SK-N-MC (cell line): ENCODE results near the gene ADAMTS9.

ENCODE experiments used
- EZH2 ChIP-seq: fragments of 200-600 bp; sonication (generic); IDR thresholded peaks from one replicate; pipeline ENCODE4 v1.6.1; 2017; ENCODE audit warnings: antibody characterized with exemption
- POLR2AphosphoS5 ChIP-seq: IDR thresholded peaks from 2 replicates; pipeline ENCODE4 v1.6.1; 2012; ENCODE audit warnings: mild to moderate bottlenecking, low read depth, low read length, borderline replicate concordance

DNA sequence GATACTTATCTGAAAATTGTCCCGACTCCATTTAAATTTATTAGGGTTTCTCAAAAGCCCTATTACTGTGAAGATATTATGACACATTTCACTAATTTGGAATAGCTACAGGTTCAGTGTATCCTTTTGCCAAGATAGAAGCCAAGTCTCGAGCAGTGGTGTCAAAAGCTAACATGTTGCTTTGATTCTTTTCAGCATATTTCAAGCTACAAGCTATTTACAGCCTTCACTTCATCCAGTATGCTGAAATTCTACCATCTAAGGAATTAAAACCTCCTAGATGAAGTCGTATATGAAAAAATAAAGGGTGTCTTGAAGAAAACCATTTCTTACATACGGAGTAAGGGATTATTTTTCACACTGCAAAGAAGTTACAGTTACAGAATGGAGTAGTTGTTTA lies 31.2 kb upstream of the ADAMTS9 start:
- TF ChIP-seq POLR2AphosphoS5 (no peak), EZH2 (no peak)
